Measurements from ENCODE around the gene MAP4K4.

Gene MAP4K4

DNA sequence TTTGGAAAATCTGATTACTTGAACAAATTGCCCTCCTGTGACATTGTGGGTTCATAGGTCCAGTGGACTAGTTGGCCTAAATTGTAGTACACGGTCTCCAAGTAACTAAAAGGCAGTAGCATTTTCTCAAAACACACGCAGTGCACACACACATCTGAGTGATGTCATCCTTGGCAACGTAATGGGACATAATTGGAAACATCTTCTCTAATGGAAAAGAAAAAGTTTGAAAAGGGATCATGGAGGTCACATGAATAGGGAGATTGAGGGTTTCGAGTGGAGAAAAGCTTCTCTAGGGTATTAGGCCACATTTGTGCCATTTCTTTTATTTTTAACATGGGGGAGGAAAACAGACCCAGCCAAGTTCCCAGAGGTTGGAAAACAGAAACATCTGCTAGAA lies 93.3 kb downstream of the MAP4K4 start:
- DNase-seq (ENCODE audit: low spot score): no peak

GRCh38 chr2:101792208-101792607 lies 94.7 kb downstream of the MAP4K4 start:
- DNase-seq (ENCODE audit: low spot score): no peak

DNA sequence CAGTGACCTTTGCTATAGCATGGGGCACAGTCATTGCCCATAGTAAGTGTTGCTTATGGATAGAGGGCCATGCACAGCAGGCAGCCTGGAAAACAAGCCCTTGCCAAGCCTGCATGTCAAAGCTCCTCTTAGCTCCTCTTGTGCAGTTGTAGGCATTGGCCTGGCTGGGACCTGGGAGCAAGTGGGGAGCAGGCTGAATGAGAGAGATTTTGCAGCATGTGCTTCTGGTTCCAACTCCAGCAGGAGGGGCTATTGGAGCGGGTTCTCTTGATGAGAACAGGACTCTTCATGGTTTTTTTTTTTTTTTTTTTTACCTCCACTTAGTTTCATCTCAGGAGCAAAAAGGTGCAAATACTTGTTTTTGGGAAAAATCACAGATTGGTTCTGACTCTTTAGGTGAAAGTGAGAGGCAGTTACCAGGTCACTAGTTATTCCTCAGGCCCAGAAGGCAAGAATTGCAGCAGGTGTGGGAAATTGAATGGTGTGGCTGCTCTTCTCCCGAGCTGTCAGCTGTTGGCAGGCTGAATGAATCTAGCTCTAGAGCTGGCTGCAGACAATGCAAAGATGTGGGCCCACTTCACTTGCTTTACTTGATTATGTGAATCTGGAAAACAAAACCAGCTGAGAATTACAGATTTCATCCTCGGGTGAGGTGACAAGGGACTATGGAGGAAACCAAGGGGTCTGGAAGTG lies 95.9 kb downstream of the MAP4K4 start:
- no peak for DNase-seq (ENCODE audit: low spot score)

DNA sequence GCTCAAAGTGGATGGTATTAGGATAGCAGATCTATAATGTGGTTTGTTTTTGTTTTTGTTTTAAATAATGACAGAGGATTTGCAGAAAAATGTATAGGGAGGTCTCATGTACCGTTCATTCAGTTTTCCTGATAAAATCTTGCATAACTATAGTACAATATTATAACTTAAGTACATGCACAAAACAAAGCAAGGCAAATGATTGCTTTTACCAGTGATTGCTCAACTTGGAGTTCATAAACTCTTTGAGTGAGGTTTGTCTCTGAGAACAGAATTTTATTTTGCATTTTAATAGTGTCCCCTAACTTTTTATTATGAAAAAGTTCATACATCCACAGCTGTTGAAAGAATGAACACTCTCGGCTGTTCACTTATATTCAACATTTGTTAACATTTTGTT lies 96.6 kb downstream of the MAP4K4 start:
- DNase-seq (ENCODE audit: low spot score): no peak

- DNase-seq (ENCODE audit: low spot score): no peak
These were observed 97.5 kb downstream of the MAP4K4 start for GRCh38 chr2:101795033-101795432.

GRCh38 chr2:101796825-101797600 lies 99.5 kb downstream of the MAP4K4 start:
- no peak for DNase-seq (ENCODE audit: low spot score)

GRCh38 chr2:101801496-101801895 lies 104.0 kb downstream of the MAP4K4 start:
- no peak for DNase-seq (ENCODE audit: low spot score)

DNA sequence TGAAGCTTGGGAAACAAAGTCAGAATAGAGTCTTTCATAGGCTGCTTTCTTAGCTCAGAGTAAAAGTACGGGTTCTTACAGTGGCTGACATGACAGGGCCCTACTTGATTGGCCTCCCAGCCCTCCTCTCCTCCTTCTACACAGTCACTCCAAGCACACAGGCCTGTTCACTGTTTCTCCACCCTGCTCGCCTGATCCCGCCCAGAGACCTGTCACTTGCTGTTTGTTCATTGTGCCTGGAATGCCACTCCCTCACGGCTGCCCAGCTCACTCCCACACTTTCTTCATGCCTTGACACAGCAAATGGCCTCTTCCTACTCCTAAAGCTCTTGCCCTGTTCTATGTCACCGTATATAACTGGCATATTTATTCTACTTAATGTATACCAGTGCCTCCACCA lies 104.8 kb downstream of the MAP4K4 start:
- DNase-seq (ENCODE audit: low spot score): peak; percentile 39

- DNase-seq (ENCODE audit: low spot score): no peak
These were observed 105.6 kb downstream of the MAP4K4 start for GRCh38 chr2:101803128-101803527.

GRCh38 chr2:101803945-101804696 lies 106.6 kb downstream of the MAP4K4 start:
- DNase-seq (ENCODE audit: low spot score): no peak

DNA sequence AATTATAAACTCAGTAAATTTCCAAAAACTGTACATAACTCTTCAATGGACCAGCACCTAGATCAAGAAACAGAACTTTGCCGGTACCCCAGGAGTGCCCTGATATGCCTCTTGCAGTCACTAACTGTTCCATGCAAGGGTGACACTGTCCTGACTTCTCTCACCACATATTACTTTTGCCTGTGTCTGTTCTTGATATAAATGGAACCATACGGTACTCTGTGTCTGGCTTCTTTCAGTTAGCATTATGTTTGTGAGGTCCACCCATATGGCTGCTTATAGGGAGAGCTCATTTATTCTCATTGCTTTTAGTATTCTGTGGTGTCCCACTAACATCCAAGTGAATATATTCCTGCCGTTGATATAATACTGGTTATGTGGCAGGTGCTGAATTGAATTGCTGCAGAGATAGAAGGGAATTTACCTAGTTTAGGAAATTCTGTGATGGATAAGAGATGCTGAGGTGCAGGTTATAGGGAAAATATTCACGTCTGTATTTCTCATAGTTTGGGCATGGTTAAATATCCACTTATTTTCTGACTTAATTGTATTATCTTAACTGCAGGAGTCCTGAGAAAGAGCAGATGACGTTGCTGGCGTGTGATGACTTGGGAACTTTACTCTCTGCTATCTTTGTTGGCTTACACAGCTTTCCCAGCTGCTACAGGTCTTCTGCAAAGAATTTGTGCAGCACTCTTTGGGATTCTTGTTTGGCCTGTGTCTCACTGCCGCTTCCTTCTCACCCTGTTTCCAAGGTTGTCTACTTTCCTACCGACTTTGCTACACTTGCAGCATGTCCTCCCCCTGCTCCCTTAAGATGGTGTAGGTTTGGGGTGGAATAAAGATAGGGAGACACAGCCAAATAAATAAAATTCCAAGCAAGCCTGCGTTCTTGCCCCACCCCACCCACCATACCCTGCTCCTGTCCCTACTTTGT lies 107.9 kb downstream of the MAP4K4 start:
- no peak for DNase-seq (ENCODE audit: low spot score)

- DNase-seq (ENCODE audit: low spot score): no peak
These were observed 108.6 kb downstream of the MAP4K4 start for GRCh38 chr2:101806123-101806522.

GRCh38 chr2:101806701-101807100 lies 109.2 kb downstream of the MAP4K4 start:
- DNase-seq (ENCODE audit: low spot score): no peak

- DNase-seq (ENCODE audit: low spot score): no peak
These were observed 109.7 kb downstream of the MAP4K4 start for GRCh38 chr2:101807242-101807641.

DNA sequence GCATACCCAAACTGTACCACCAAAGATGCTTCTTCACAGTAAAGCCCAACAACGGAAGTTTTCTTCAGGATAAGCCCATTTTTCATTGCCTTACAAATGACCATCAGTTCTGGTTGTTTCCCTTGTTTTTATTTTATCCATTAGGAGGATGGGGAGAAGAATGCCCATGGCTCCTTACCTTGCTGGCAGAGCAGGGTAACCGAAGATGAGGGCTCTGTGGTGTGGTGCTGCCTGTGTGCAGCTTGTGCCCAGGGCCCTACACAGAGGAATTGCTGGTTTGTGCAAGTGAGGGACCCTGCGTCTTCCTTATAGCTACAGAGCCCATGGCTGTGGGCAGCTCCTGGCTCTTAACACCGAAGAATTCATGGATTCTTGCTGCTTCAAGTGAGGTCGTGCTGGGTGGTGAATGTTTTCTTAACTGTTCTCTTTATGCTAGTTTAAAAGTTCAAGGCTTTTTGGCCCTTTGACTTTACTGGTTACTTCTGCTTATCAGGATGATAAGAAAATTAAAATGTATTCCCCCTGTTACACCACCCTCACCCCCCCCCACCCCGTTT lies 110.6 kb downstream of the MAP4K4 start:
- no peak for DNase-seq (ENCODE audit: low spot score)

DNA sequence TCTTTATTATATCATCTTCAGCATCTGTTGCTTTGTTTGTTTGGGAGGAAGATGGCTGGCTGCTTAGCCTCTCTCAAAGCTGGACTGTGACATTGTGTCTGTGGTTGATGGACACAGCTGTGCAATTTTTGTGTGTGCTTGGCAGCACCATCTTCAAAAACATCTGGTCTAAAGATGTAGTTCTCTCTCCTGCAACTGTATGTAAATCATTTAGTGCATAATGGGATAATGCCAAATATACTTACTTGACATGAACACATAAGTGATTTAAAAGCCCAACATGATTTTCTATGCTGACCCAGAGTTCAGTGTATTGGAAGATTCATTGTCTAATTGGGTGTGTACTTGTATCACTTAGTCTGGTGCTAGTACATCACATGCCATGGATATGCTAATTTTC lies 112.2 kb downstream of the MAP4K4 start:
- no peak for DNase-seq (ENCODE audit: low spot score)

DNA sequence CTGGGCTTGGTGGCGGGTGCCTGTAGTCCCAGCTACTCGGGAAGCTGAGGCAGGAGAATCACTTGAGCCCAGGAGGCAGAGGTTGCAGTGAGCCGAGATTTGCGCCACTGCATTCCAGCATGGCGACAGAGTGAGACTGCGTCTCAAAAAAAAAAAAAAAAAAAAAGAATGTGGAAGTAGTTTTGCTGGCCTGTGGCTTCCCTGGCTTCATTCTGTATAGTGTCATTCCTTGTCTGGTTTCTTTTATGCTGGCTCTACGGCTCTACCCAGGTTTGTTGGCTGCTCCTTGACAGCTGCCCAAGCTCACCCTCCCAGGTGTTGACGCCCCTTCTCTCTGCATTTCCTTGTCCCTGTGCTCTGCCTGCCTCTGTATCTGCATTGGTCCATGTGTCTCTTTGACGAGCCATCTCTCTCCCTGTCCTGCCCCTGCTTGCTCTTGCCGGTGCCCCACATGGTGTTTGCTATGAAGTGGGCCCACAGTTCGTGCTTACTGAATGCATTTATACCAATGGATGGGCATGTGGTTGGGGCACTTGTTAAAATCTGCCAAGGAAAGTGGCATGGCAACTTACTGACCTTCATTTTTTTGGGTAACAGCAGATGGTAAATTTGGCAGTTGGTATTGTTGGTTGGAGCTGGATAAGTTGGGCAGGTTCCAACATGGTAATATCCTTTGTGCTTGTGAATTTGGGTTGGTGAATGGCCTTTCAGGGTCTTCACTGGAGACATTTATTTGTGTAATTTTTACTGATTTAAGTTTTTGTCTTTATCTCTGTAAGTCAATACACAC lies 113.9 kb downstream of the MAP4K4 start:
- no peak for DNase-seq (ENCODE audit: low spot score)

DNA sequence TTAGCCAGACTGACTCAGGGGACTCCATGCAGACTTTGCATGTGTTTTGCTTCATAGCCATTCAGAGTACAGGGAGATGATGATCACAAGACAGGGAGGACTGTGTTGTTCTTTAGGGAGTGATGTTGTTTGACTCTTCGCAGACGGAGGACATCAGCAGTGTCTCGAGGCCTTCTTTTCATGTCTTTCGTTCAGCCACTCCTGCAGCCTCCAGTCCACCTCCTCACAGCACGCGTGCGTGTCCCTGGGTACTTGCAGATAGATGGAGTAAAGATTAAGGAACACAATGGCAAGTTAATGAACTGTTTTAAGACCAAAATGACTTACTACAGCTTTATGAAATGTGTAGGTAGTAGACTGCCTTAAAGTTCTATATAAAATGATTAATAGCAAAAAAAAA lies 114.7 kb downstream of the MAP4K4 start:
- DNase-seq (ENCODE audit: low spot score): no peak

- DNase-seq (ENCODE audit: low spot score): no peak
These were observed 117.2 kb downstream of the MAP4K4 start for GRCh38 chr2:101814752-101815151.

- DNase-seq (ENCODE audit: low spot score): no peak
These were observed 117.6 kb downstream of the MAP4K4 start for GRCh38 chr2:101815154-101815553.
